Nephron progenitor cell (in vitro differentiated cells): Measurements from ENCODE around the gene CYB561D2.
"Not testable (repeated sequence)": the region's sequence is repeated elsewhere in the genome, so short reads cannot be mapped to it uniquely, and the experiment has no call there.

Experiments used
- DNase-seq: peaks from one replicate; pipeline ENCODE4 v3.0.0; 2021
- H3K27ac Mint-ChIP-seq: 2 replicates; pipeline ENCODE4 v1.8.0; 2021; ENCODE audit warnings: mild to moderate bottlenecking, moderate library complexity, mixed read lengths
- H3K27me3 Mint-ChIP-seq: 2 replicates; pipeline ENCODE4 v1.8.0; 2021; ENCODE audit warnings: mild to moderate bottlenecking, low read depth, mixed read lengths; ENCODE audit not compliant: poor library complexity
- H3K36me3 Mint-ChIP-seq: 2 replicates; pipeline ENCODE4 v1.8.0; 2021; ENCODE audit warnings: low read depth, mixed read lengths
- H3K4me1 Mint-ChIP-seq: 2 replicates; pipeline ENCODE4 v1.8.0; 2021; ENCODE audit warnings: mixed read lengths
- H3K4me3 Mint-ChIP-seq: 2 replicates; pipeline ENCODE4 v1.8.0; 2021; ENCODE audit warnings: mild to moderate bottlenecking, moderate library complexity, mixed read lengths
- H3K9me3 Mint-ChIP-seq: 2 replicates; pipeline ENCODE4 v1.8.0; 2021; ENCODE audit warnings: mild to moderate bottlenecking, moderate library complexity, mixed read lengths
- TF ChIP-seq, protein P1 (sequence below): fragments of 200-600 bp; sonication (generic); IDR thresholded peaks from 2 replicates; pipeline ENCODE4 v1.5.0; 2021; ENCODE audit warnings: antibody characterized with exemption

CYB561D2 gene, protein sequence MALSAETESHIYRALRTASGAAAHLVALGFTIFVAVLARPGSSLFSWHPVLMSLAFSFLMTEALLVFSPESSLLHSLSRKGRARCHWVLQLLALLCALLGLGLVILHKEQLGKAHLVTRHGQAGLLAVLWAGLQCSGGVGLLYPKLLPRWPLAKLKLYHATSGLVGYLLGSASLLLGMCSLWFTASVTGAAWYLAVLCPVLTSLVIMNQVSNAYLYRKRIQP

DNA sequence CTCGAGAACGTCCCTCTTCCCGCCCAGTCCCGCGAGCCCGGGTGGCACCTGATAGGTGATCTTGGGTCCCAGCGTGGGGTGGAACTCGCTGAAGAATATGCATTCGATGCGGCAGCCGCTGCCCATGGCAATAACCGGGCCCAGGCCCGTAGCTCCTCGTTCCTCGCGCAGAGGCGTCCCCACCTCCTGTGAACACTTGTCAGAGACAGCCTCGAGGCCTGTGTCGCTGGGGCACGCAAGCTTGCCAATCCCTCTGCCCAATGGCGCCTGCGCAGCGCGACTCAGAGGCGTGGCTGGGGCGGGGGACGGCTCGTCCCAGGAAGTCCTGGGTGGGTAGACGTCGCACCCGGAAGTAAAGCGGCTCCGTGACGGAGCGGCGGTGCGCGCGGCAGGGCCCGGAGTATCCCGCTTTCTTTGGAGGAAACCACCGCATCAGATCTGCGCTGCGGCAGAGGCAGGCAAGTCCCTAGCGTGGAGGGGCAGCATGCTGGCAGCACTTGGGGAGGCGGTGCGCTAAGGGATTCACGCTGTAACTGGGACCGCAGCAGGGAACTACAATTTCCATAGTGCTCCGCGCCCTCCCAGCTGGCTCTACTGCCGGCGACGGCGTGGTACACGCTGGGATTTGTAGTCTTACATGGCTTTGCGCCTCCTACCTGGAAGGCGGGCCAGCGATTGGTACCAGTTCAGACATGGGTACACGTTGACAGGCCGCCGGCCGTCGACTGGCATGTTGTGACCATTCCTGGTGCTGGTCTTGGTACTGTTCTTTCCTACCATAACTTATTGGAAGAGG lies at the start of gene CYB561D2, which contains the start of gene NPRL2:
Gene CYB561D2 (plus strand): TSS at position 336 of the 796 bp plus-strand sequence. CDS start 572 bp downstream, outside the sequence.
Gene NPRL2 (minus strand): TSS at position 249 of the 796 bp plus-strand sequence. CDS start 123 bp downstream, at position 126.
- DNase-seq = peak; percentile 98

DNA sequence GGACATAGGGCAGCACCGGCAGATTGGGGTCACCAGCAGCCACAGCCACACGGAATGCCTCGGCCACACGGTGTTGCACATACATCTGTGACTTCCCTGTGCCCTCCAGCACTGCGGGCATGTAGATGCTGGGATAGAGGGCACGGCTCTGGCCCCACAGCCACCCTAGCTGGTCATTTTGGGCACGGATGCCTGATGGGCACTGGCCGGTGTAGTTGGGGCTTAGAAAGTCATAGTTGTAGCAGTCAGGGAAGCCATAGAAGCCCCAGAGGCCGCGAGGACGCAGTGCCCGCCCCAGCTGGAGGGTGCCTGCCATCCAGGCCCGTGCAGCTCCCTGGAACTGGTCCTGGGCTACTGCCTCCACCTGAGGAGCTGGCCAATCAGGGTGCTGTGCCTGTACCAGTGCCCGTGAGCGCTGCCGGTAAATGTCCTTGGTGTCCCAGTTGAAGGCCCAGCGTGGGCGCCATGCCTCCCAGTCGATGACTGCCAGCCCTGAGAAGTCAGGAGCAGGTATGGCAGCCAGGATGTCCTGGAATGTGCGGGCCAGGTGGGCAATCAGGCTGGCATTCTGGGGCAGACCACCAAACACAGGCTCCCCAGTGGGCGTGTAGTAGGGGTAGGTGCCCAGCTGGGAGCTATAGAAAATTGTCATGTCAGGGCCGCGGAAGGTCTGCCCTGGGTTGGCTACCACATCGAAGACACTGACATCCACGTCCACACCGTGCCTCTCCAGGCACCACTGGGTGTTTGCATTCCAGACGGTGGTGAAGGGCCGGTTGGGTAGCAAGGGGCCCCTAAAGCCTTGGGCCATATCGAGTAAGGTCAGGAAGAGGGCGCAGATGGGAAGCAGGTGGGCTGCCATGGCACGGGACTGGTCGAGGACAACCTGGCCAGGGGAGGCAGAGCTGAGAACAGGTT lies 48.3 kb upstream of the CYB561D2 start:
- Mint-ChIP-seq H3K27me3 (peaks cover 5% of the 10 kb centered on the region), H3K36me3 (peaks cover 11% of the 10 kb centered on the region), H3K4me3 (no peak overlapping the region), H3K27ac (no peak overlapping the region), H3K4me1 (peaks cover 29% of the 10 kb centered on the region), H3K9me3 (peaks cover 19% of the 10 kb centered on the region)
- no peak for DNase-seq
- TF ChIP-seq, protein P1, sequence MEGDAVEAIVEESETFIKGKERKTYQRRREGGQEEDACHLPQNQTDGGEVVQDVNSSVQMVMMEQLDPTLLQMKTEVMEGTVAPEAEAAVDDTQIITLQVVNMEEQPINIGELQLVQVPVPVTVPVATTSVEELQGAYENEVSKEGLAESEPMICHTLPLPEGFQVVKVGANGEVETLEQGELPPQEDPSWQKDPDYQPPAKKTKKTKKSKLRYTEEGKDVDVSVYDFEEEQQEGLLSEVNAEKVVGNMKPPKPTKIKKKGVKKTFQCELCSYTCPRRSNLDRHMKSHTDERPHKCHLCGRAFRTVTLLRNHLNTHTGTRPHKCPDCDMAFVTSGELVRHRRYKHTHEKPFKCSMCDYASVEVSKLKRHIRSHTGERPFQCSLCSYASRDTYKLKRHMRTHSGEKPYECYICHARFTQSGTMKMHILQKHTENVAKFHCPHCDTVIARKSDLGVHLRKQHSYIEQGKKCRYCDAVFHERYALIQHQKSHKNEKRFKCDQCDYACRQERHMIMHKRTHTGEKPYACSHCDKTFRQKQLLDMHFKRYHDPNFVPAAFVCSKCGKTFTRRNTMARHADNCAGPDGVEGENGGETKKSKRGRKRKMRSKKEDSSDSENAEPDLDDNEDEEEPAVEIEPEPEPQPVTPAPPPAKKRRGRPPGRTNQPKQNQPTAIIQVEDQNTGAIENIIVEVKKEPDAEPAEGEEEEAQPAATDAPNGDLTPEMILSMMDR = no peak

More for the DNA sequence above, at the start of gene CYB561D2, which contains the start of gene NPRL2:
- TF ChIP-seq, protein P1 = no peak
- Mint-ChIP-seq H3K27me3 (peaks cover 12% of the 10 kb centered on the region), H3K9me3 (no peaks in the 10 kb centered on the region), H3K4me3 (peak within 1 kb of the TSS; percentile 94), H3K36me3 (peaks cover 14% of the 10 kb centered on the region), H3K4me1 (peaks cover 24% of the 10 kb centered on the region), H3K27ac (peak within 1 kb of the TSS; percentile 96)

DNA sequence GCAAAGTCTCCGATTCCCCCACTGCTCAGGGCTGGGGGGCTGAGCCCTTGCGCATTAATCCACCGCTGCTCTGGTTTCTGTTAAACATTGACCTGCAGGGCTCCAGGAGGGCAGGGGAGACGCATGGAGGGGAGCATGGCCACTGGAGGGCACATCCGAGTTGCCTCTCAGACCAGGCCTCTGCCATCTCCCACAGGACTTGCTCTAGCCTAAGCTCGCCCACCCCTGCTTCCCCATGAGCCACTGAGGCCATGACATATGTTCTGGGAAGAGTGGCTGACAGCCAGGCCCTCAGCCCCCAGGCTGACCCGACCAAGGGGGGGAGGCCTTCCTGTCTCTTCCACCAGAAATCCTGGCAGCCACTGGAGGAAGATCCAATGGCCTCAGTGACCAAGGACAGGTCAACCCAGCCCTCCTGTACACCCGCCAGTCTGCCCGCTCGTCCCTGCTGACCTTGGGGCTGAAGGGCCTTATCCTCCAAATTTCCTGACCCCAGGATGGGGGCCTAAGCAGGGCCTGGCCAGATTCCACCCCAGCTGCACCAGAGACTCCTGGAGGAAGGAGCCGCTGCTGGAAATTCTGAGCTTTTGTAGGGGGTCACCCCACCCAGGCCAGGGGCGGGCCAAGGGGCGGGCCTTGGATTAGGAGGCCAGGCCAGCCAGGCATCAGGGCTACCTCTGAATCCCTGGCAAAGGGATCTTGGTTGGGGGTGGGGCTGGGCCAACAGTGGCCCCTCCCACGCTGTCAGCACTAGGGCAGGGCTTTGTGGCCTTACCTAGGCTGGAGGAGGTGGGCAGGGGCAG lies 47.4 kb upstream of the CYB561D2 start, which contains the start of gene HYAL1:
Gene HYAL1 (minus strand): TSS at position 562 of the 803 bp plus-strand sequence. CDS start 618 bp downstream, outside the sequence.
- H3K27ac Mint-ChIP-seq = no peak within 1 kb of the TSS
- peaks cover 29% of the 10 kb centered on the region for H3K4me1 Mint-ChIP-seq
- H3K9me3 Mint-ChIP-seq = peaks cover 27% of the 10 kb centered on the region
- H3K27me3 Mint-ChIP-seq = peaks cover 5% of the 10 kb centered on the region
- no peak within 1 kb of the TSS for H3K4me3 Mint-ChIP-seq
- H3K36me3 Mint-ChIP-seq = peaks cover 11% of the 10 kb centered on the region
- peak; percentile 40 for DNase-seq
- TF ChIP-seq, protein P1 = no peak

DNA sequence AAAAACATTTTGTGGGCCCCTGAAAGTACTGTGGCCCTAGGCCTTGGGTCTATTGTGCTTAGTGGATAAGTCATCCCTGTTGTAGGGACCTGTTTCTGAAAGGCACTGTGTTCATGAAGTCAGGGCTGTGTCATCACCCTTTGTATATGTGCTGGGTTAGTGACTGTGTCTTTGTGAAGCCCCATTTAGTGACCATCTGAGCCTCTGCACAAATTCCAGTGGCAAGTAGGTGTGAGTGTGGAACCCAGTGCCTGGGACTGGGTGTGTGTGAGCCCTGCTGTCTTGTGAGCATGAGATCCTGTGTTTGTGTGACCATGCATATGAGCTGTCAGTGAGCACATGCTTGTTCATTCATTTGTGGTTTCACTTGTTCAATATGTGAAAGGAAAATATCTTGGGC lies 46.1 kb upstream of the CYB561D2 start:
- TF ChIP-seq, protein P1 = no peak
- H3K9me3 Mint-ChIP-seq = peaks cover 41% of the 10 kb centered on the region
- H3K4me3 Mint-ChIP-seq = no peak overlapping the region
- H3K36me3 Mint-ChIP-seq = peaks cover 21% of the 10 kb centered on the region
- no peak overlapping the region for H3K27ac Mint-ChIP-seq
- peaks cover 22% of the 10 kb centered on the region for H3K4me1 Mint-ChIP-seq
- H3K27me3 Mint-ChIP-seq = no peaks in the 10 kb centered on the region
- DNase-seq = no peak

DNA sequence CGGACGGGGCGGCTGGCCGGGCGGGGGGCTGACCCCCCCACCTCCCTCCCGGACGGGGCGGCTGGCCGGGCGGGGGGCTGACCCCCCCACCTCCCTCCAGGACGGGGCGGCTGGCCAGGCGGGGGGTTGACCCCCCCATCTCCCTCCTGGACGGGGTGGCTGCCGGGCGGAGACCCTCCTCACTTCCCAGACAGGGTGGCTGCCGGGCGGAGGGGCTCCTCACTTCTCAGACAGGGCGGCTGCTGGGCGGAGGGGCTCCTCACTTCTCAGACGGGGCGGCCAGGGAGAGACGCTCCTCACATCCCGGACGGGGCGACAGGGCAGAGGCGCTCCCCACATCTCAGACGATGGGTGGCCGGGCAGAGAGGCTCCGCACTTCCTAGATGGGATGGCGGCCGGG lies 38.6 kb upstream of the CYB561D2 start:
- DNase-seq, H3K4me3 Mint-ChIP-seq, H3K27me3 Mint-ChIP-seq, H3K27ac Mint-ChIP-seq: not testable (repeated sequence)
- H3K36me3 Mint-ChIP-seq = peaks cover 55% of the 10 kb centered on the region
- H3K4me1 Mint-ChIP-seq = peaks cover 16% of the 10 kb centered on the region
- H3K9me3 Mint-ChIP-seq = peaks cover 51% of the 10 kb centered on the region
